NCI-H345 treated with DMSO at 0.1 percent for 48 hours (cell line): ENCODE data around the gene RACGAP1.

ENCODE experiments used
- DNase-seq: peaks from one replicate; lab custom pipeline; 2025; ENCODE audit not compliant: unreplicated experiment; lab: John Stamatoyannopoulos, UW

RACGAP1 gene

DNA sequence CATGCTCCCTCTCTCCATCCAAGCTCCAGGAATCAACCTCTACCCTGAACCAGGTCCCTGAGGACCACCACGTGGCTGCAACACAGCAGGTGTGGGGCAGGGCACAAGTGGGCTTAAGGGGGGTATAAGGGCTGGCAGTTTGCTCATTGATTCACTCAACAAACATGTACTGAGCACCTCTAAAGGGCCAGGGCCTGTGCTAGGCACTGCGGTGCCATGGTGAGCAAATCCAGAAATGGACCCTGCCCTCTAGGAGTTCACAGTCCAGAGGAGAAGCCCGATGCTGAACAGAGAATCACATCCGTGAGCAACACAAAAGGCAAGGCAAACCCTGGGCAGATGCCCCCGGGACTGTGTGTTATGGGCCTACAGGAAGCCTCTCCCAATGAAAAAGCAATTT is 81.2 kb downstream of the RACGAP1 start:
- no peak for DNase-seq

- DNase-seq, result no peak
These were observed 81.7 kb downstream of the RACGAP1 start for GRCh38 chr12:49943625-49943960.

- DNase-seq, result no peak
These were observed 82.2 kb downstream of the RACGAP1 start for GRCh38 chr12:49942921-49943624.

DNA sequence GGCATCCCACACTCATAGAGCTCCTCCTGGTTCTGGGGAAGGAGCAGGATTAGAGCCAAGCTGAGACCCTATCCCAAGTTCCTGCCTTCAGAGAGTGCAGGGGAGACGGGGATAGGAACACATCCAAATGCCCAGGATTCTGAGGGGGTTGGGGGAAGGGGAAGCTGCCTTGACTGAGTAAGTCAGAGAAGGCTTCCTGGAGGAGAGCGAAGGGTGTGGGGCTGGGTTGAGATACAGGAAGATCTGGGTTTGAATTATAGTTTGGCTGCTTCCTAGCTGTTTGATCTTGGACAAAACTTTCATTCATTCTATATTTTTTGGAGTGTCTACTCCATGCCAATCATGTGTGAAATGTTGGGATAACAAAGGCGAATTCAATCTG is 82.8 kb downstream of the RACGAP1 start:
- no peak for DNase-seq

- no peak for DNase-seq
These were observed 83.5 kb downstream of the RACGAP1 start for GRCh38 chr12:49941556-49942511.

DNA sequence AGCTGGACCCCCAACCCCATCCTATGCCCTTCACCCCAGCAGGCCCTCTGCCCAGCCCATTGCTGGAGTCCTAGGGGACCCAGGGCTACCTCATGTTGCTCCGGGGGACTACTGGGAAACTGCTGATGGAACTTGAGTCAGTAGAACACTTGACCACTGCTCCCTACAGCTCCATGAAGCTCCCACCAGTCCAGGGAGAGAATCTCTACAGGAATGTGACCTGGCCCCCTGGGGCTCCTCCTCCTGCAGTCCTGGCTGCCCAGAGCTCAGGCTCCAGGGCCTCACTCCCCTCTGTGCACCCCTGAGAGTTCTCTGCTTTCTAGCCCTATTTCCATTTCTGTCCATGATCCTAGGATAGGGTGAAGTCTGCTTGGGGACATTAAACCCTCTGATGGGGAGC is 85.6 kb downstream of the RACGAP1 start:
- DNase-seq, result no peak

- no peak for DNase-seq
These were observed 86.0 kb downstream of the RACGAP1 start for GRCh38 chr12:49939307-49939706.
